GM13977 (cell line): ENCODE results near the gene PSMG2.

Experiments
- DNase-seq: peaks from one replicate; pipeline ENCODE4 v3.0.0; 2012; ENCODE audit warnings: low spot score
- in situ Hi-C: fragments of 300-500 bp; cut with MboI; formaldehyde crosslinking; loops from one replicate; pipeline ENCODE4 v1.12.0; 2022; ENCODE audit warnings: low sequenced_read_pairs, low pct_unique_long_range_greater_than_20kb, mixed read lengths, inconsistent platforms; ENCODE audit not compliant: unreplicated experiment
- TF ChIP-seq, protein P1 (sequence below): IDR thresholded peaks from 2 replicates; pipeline ENCODE4 v1.5.1; 2012; ENCODE audit warnings: mild to moderate bottlenecking, control low read depth; ENCODE audit not compliant: insufficient read depth; ENCODE audit errors: extremely low read depth, missing control alignments

PSMG2 gene

DNA sequence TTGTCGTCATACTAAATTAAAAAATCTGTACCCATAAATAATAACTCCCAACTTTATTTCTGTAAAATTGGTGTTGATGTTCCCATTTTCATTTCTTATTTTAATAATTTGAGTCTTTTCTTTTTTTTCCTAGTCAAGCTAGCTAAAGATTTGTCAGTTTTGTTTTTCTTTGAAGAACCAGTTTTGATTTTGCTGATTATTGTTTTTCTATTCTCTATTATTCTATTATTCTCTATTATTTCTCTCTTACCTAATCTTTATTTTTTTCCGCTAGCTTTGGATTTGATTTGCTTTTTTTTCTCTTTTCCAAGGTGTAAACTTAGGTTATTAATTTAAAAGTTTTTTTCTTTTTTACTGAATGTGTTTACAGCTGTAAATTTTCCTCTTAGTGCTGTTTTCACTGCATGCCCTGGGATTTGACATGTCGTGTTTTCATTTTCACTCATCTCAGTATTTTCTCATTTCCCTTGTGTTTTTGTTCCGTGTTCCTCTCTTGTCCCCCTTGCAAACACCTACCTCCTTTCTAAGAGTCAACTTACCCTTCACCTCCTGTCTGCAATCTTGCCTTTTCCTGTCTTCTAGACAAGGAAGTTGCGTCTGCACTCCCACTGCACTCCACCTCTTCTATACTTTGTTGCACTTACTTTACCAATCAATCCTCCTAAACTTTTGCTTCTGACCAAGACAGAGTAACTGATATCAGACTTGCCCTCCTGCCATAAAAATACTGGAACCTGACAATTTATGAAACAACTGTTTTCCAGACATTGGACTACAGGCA, 18.8 kb downstream of the PSMG2 start:
- in situ Hi-C loops: loop anchor here (10.0 kb wide), 1 partner anchor 213 kb away; no protein-coding TSS in a partner anchor
- TF ChIP-seq, protein P1, sequence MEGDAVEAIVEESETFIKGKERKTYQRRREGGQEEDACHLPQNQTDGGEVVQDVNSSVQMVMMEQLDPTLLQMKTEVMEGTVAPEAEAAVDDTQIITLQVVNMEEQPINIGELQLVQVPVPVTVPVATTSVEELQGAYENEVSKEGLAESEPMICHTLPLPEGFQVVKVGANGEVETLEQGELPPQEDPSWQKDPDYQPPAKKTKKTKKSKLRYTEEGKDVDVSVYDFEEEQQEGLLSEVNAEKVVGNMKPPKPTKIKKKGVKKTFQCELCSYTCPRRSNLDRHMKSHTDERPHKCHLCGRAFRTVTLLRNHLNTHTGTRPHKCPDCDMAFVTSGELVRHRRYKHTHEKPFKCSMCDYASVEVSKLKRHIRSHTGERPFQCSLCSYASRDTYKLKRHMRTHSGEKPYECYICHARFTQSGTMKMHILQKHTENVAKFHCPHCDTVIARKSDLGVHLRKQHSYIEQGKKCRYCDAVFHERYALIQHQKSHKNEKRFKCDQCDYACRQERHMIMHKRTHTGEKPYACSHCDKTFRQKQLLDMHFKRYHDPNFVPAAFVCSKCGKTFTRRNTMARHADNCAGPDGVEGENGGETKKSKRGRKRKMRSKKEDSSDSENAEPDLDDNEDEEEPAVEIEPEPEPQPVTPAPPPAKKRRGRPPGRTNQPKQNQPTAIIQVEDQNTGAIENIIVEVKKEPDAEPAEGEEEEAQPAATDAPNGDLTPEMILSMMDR: no peak
- DNase-seq: no peak

DNA sequence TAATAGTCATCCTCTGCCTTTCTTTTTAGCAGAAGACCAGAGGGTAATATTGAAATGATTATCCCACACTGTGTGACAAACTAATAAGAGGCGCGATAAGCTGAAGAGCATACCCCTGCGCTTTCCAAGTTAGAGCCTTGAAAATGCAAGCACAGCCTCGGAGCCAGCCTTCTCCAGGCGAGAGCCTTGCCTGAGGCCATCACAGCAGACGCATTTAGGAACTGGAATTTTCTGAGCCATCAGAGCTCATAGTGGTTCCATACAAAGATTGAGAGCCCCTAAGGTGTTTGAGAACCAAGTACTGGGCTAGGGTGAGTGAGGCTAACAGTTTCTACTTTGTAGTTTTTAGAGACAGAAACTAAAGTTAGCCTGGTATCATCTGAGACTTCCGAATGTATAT, 19.9 kb downstream of the PSMG2 start:
- TF ChIP-seq, protein P1: no peak

DNA sequence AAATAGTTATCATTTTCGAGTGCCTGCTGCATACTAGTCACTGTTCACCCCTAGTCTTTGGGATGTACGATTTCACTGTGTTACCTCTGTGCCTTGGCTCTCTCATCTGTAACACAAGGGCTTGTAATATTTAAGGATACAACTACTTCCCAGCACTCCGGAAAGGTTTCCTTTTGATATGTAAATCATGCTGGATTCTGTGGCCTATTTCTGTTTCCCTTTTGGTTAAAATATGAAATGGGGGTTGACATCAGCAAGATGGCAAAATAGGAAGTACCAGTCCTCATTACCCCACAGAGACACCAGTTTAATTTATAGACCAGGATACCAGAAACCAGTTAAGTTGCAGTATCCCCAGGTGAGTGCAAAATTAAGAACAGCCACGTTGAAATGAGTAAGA, 23.5 kb downstream of the PSMG2 start:
- TF ChIP-seq, protein P1: no peak
- in situ Hi-C loops: loop anchor here (10.0 to 25.0 kb wide), 2 partner anchors 208 to 436 kb away; no protein-coding TSS in a partner anchor
- peak; percentile 1 for DNase-seq

More for the DNA sequence above, 19.9 kb downstream of the PSMG2 start:
- in situ Hi-C loops: loop anchor here (10.0 kb wide), 1 partner anchor 212 kb away; no protein-coding TSS in a partner anchor
- DNase-seq: no peak

DNA sequence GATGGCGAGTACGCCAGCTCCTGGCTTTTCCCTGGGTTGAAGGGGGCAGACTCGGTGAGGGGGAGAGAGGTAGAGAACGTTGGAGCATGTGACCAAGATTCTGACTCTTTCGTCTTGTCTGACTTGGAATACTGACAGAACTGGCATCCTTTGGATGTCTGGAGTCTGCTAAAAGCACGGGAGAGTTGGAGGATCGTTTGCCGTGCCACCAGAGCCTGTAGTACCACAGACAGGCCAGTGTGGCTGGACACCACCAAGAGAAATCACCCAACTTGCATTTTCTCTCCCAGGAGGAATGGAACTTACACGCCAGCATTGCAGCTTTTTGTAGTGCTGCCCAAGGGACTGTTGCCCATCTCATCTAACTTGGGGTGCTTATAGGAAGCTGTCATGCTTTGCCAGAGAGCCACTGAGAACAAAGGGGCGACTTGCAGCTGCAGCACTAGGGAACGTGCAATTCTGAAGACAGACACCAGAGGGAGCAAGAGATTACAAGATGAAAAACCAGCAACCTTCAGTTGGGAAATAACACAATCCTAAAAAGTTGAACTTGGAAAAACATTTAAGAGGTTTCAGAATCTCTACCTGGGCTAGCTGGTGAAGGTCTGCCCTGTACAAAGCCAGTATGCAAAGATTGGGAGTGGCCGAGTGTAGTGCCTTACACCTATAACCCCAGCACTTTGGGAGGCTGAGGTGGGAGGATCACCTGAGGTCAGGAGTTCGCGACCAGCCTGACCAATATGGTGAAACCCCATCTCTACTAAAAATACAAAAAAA, 24.1 kb downstream of the PSMG2 start:
- peak; percentile 67 for DNase-seq
- in situ Hi-C loops: loop anchor here (10.0 to 25.0 kb wide), 2 partner anchors 208 to 435 kb away; no protein-coding TSS in a partner anchor
- TF ChIP-seq, protein P1: peak; percentile 81

DNA sequence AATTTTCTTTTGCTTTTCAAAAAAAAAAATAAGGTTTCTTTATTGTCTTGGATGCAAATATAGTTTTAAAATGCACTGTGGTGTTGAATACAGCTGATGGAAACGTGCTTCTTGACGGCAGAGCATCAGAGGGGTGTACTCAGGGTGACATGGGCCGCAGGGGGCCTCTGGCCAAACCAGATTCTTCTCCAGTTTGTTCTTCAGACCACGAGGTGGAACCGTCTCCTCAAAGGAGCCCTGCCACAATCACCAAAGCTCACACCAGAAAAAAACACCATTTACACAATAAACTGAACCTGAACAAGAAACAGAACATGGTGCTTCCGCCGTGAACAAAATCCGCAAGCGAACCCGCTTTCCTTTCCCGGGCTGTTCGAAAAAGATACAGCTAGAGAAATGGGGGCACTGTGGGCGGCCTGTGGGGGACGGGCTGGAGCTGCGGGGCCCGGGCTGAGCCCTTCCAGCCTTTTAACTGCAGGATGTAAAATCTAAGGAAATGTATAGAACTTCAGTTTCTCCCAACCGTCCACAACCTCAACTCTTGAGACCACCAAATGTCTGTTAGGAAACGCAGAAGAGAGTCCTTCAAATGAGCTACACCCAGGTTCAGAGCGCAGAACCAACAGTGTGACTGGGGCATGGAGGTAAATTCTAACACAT, 34.5 kb downstream of the PSMG2 start:
- DNase-seq: no peak
- TF ChIP-seq, protein P1: no peak
- in situ Hi-C loops: loop anchor here (25.0 kb wide), 1 partner anchor 425 kb away; no protein-coding TSS in a partner anchor

DNA sequence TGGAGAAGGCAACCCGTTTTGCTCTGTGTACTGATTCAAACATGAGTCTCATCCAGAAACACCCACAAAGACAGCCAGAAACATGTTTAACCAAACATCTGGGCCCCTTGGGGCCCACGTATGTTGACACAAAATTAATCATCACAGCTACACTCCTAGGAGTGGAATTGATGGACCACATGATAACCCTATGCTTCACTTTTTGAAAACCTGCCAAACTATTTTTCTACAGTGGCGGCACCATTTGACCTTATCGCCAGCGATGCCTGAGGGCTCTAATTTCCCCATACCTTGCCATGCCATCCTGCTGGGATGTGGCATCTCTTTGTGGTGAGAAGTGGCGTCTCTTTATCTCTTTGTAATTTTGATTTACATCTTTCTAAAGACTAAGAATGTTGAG, 38.5 kb downstream of the PSMG2 start:
- DNase-seq: no peak
- in situ Hi-C loops: loop anchor here (25.0 kb wide), 1 partner anchor 421 kb away; no protein-coding TSS in a partner anchor
- TF ChIP-seq, protein P1: no peak
